Measurements from ENCODE around the gene SFXN2.

- TF ChIP-seq POLR2AphosphoS5 (IDR thresholded peaks at IDR 0.05) (no peak), EP300 (IDR thresholded peaks at IDR 0.05) (no peak), CTCF (IDR thresholded peaks at IDR 0.05) (no peak), POLR2A (IDR thresholded peaks at IDR 0.05; ENCODE audit: low read depth) (no peak)
These were observed 44.0 kb downstream of the SFXN2 start for GRCh38 chr10:102758240-102758932.
